ENCODE data around the gene WBP2. TPM values are rescaled to one million over a fixed set of nuclear protein-coding genes. Genes with fewer than 3 reads are reported as not detected.

WBP2 gene
- total RNA-seq, 2 experiments from 2014 or later: 29.9 to 117 TPM

DNA sequence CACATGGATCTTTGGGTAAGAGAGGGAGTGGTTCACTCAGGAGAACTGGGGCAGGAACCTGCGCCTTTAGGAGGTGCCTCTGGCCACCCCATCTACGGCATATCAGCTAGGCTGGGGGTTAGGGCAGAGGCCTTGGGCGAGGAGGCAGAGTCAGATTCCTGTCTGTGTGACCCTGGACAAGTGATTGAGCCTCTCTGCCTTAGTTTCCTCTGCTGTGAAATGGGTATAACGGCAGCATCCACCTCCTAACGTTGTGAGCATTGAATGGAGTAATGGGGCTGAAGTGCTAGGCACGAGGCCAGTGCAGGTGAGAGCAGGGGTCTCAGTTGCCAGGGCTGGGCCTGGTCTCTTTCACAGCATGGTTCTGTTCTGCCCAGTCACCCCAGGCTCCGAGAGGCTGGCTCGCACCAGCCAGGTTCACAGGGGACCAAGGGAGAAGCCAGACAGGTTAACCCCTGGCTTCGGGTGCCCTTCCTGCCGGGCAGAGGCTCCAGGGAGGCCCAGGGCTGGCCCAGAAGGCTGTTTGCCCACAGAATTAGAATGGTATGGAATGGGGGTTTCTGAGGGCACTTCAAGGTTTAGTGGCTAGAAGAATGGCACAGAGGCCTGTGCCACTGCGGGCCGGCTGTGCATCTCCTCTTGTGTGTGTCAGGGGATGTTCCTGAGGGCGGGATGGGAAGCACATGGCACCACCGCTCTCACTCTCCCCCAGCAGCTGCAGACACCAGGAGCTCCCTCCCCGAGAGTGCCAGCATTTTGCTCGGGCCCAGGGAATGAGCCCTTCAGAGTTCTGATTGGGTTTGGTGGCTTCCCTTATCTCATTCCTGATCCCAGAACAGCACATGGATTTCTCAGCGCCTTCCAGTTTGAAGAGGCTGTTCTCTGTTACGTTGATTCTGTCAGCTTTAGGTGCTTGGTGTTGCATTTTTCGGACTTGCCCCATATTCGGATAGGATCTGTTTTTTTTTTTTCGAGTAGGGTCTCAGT lies 34.7 kb downstream of the WBP2 start:
- no peak overlapping the region for H3K4me2 ChIP-seq (ENCODE audit: low read length)
- H3K36me3 ChIP-seq (ENCODE audit: insufficient read depth, low read length): peaks cover 84% of the 10 kb centered on the region
- H3K9me2 ChIP-seq (ENCODE audit: insufficient read depth, low read length): no peaks in the 10 kb centered on the region
- BruUV-seq (replicated peaks): no TSS peak
- TF ChIP-seq, protein P1, sequence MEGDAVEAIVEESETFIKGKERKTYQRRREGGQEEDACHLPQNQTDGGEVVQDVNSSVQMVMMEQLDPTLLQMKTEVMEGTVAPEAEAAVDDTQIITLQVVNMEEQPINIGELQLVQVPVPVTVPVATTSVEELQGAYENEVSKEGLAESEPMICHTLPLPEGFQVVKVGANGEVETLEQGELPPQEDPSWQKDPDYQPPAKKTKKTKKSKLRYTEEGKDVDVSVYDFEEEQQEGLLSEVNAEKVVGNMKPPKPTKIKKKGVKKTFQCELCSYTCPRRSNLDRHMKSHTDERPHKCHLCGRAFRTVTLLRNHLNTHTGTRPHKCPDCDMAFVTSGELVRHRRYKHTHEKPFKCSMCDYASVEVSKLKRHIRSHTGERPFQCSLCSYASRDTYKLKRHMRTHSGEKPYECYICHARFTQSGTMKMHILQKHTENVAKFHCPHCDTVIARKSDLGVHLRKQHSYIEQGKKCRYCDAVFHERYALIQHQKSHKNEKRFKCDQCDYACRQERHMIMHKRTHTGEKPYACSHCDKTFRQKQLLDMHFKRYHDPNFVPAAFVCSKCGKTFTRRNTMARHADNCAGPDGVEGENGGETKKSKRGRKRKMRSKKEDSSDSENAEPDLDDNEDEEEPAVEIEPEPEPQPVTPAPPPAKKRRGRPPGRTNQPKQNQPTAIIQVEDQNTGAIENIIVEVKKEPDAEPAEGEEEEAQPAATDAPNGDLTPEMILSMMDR (conservative IDR thresholded peaks at IDR 0.05; ENCODE audit: low read length): no peak
- no peak for TF ChIP-seq EZH2phosphoT487 (IDR thresholded peaks at IDR 0.05; ENCODE audit: borderline replicate concordance, low read depth, low read length)
- H3K27ac ChIP-seq (ENCODE audit: low read depth, low read length, poor library complexity, severe bottlenecking): no peak overlapping the region
- H3K79me2 ChIP-seq (ENCODE audit: insufficient read depth, low read depth, low read length): no peaks in the 10 kb centered on the region
- H3K9me3 ChIP-seq (ENCODE audit: low read length): no peaks in the 10 kb centered on the region
- ChIA-PET POLR2A (interaction anchor here (0.7 to 1.2 kb wide), 4 partner anchors 26 to 109 kb away, joined by 3 to 4 read pairs (median 3); no protein-coding TSS in a partner anchor), CTCF (ENCODE audit: unreplicated experiment) (no interaction called here)
- no peak overlapping the region for H2AFZ ChIP-seq (ENCODE audit: low read length)
- intact Hi-C loops (cut with micrococcal nuclease; ENCODE audit: unreplicated experiment): no loop called here
- no peak for DNase-seq (ENCODE audit: low spot score)
- H3K4me3 ChIP-seq (ENCODE audit: low read depth, low read length, poor library complexity, severe bottlenecking): no peak overlapping the region
- H4K20me1 ChIP-seq (ENCODE audit: insufficient read depth, low read length): no peaks in the 10 kb centered on the region
- H3K4me1 ChIP-seq (ENCODE audit: insufficient read depth, low read length, poor library complexity, severe bottlenecking): peaks cover 6% of the 10 kb centered on the region

DNA sequence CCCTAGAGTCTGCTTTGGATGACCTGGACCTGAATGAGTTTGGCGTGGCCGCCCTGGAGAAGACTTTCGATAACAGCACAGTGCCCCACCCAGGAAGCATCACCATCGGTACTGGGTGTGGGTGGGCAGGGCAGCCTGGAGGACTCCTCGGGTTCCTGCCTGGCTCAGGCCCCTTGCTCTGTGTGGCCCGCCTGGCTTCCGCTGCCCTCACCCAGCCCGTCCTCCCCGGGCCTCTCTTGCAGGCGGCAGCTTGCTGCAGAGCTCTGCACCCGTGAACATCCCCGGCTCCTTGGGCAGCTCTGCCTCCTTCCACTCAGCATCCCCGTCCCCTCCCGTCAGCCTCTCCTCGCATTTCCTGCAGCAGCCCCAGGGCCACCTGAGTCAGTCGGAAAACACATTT lies 35.5 kb downstream of the WBP2 start:
- CTCF ChIA-PET (ENCODE audit: unreplicated experiment): no interaction called here

More for the DNA sequence above, 35.5 kb downstream of the WBP2 start:
- BruUV-seq (replicated peaks): no TSS peak
- intact Hi-C loops (cut with micrococcal nuclease; ENCODE audit: unreplicated experiment): no loop called here
- POLR2A ChIA-PET: no interaction called here
- Histone ChIP-seq H3K4me1 (ENCODE audit: insufficient read depth, low read length, poor library complexity, severe bottlenecking) (peaks cover 6% of the 10 kb centered on the region), H3K9me2 (ENCODE audit: insufficient read depth, low read length) (no peaks in the 10 kb centered on the region), H3K4me2 (ENCODE audit: low read length) (no peak overlapping the region), H2AFZ (ENCODE audit: low read length) (no peak overlapping the region), H3K9me3 (ENCODE audit: low read length) (no peaks in the 10 kb centered on the region), H3K27ac (ENCODE audit: low read depth, low read length, poor library complexity, severe bottlenecking) (no peak overlapping the region), H4K20me1 (ENCODE audit: insufficient read depth, low read length) (no peaks in the 10 kb centered on the region), H3K36me3 (ENCODE audit: insufficient read depth, low read length) (peaks cover 91% of the 10 kb centered on the region), H3K4me3 (ENCODE audit: low read depth, low read length, poor library complexity, severe bottlenecking) (no peak overlapping the region), H3K79me2 (ENCODE audit: insufficient read depth, low read depth, low read length) (no peaks in the 10 kb centered on the region)
- DNase-seq (ENCODE audit: low spot score): no peak
- no peak for TF ChIP-seq EZH2phosphoT487 (IDR thresholded peaks at IDR 0.05; ENCODE audit: borderline replicate concordance, low read depth, low read length)
- TF ChIP-seq, protein P1 (conservative IDR thresholded peaks at IDR 0.05; ENCODE audit: low read length): no peak

All from OCI-LY7 (cell line).